GM23338 (cell line): ENCODE measurements around the gene RXRB. TPM values are rescaled to one million over a fixed set of nuclear protein-coding genes. Genes with fewer than 3 reads are reported as not detected.

Experiments used
- ATAC-seq: fragments of 200-7000 bp; cut with Tn5 transposase; 3 replicates; pipeline ENCODE4 v1.9.1; 2020
- DNase-seq: peaks from one replicate; pipeline ENCODE4 v3.0.0-alpha.2; 2015; ENCODE audit warnings: low spot score
- H2AFZ ChIP-seq: fragments of 200-600 bp; sonication (generic); 2 replicates; pipeline ENCODE4 v1.8.0; 2016; ENCODE audit warnings: antibody characterized with exemption, mild to moderate bottlenecking, moderate library complexity
- H3F3A ChIP-seq: fragments of 200-600 bp; sonication (generic); replicated peaks from 2 replicates; pipeline ENCODE4 v1.8.0; 2017; ENCODE audit warnings: antibody characterized with exemption, mixed run types, low read depth
- H3K27ac ChIP-seq: fragments of 200-600 bp; sonication (generic); 2 replicates; pipeline ENCODE4 v1.6.1; 2016; ENCODE audit warnings: low read depth
- H3K27me3 ChIP-seq: fragments of 200-600 bp; sonication (generic); 2 replicates; pipeline ENCODE4 v1.8.0; 2016; ENCODE audit warnings: mild to moderate bottlenecking, mixed run types, moderate library complexity; ENCODE audit not compliant: insufficient read depth
- H3K36me3 ChIP-seq: fragments of 200-600 bp; sonication (generic); 2 replicates; pipeline ENCODE4 v1.8.0; 2016; ENCODE audit warnings: mild to moderate bottlenecking; ENCODE audit not compliant: insufficient read depth
- H3K4me1 ChIP-seq: fragments of 200-600 bp; sonication (generic); 2 replicates; pipeline ENCODE4 v1.8.0; 2016; ENCODE audit warnings: mild to moderate bottlenecking, moderate library complexity; ENCODE audit not compliant: insufficient read depth
- H3K4me2 ChIP-seq: fragments of 200-600 bp; sonication (generic); 2 replicates; pipeline ENCODE4 v1.7.1; 2017; ENCODE audit warnings: mixed run types
- H3K4me3 ChIP-seq: fragments of 200-600 bp; sonication (generic); 2 replicates; pipeline ENCODE4 v1.6.1; 2016; ENCODE audit warnings: mixed run types
- H3K79me2 ChIP-seq: fragments of 200-600 bp; sonication (generic); replicated peaks from 2 replicates; pipeline ENCODE4 v1.8.0; 2017; ENCODE audit warnings: mild to moderate bottlenecking; ENCODE audit not compliant: insufficient read depth
- H3K9me2 ChIP-seq: fragments of 200-600 bp; sonication (generic); 2 replicates; pipeline ENCODE4 v1.8.0; 2017; ENCODE audit not compliant: insufficient read depth
- H4K20me1 ChIP-seq: fragments of 200-600 bp; sonication (generic); replicated peaks from 2 replicates; pipeline ENCODE4 v1.8.0; 2017; ENCODE audit warnings: mild to moderate bottlenecking; ENCODE audit not compliant: insufficient read depth
- H3K27ac Mint-ChIP-seq: 2 replicates; pipeline ENCODE4 v1.8.0; 2020; ENCODE audit warnings: inconsistent platforms, mild to moderate bottlenecking, moderate library complexity, mixed read lengths
- H3K27me3 Mint-ChIP-seq: 3 replicates; pipeline ENCODE4 v1.8.0; 2022; ENCODE audit warnings: low read depth, mild to moderate bottlenecking, moderate library complexity, mixed read lengths, inconsistent platforms; ENCODE audit not compliant: insufficient read depth, poor library complexity
- H3K36me3 Mint-ChIP-seq: 3 replicates; pipeline ENCODE4 v1.8.0; 2021; ENCODE audit warnings: low read depth, mild to moderate bottlenecking, inconsistent platforms, moderate library complexity, mixed read lengths
- H3K4me1 Mint-ChIP-seq: 3 replicates; pipeline ENCODE4 v1.8.0; 2020; ENCODE audit warnings: mild to moderate bottlenecking, inconsistent platforms, mixed read lengths
- H3K4me3 Mint-ChIP-seq: 3 replicates; pipeline ENCODE4 v1.8.0; 2021; ENCODE audit warnings: moderate library complexity, mild to moderate bottlenecking, inconsistent platforms, mixed read lengths
- H3K9me3 Mint-ChIP-seq: 3 replicates; pipeline ENCODE4 v1.8.0; 2020; ENCODE audit warnings: moderate library complexity, mild to moderate bottlenecking, inconsistent platforms, mixed read lengths
- ETS1 ChIP-seq: IDR thresholded peaks from 2 replicates; pipeline ENCODE4 v1.6.1; 2016; ENCODE audit warnings: antibody characterized with exemption
- EZH2phosphoT487 ChIP-seq: fragments of 200-600 bp; sonication (generic); IDR thresholded peaks from one replicate; pipeline ENCODE4 v1.8.1; 2018; ENCODE audit warnings: antibody characterized with exemption; ENCODE audit not compliant: unreplicated experiment
- JUNB ChIP-seq: IDR thresholded peaks from one replicate; pipeline ENCODE4 v1.6.1; 2016; ENCODE audit warnings: antibody characterized with exemption; ENCODE audit not compliant: unreplicated experiment
- NANOG ChIP-seq: IDR thresholded peaks from 2 replicates; pipeline ENCODE4 v1.6.1; 2016; ENCODE audit warnings: antibody characterized with exemption, borderline replicate concordance
- POLR2AphosphoS5 ChIP-seq: IDR thresholded peaks from 2 replicates; pipeline ENCODE4 v1.6.1; 2016; ENCODE audit warnings: antibody characterized with exemption, low read depth
- STAT1 ChIP-seq: IDR thresholded peaks from one replicate; pipeline ENCODE4 v1.6.1; 2016; ENCODE audit warnings: antibody characterized with exemption; ENCODE audit not compliant: unreplicated experiment
- ZNF331 ChIP-seq: fragments of 250-450 bp; sonication (Bioruptor Pico); IDR thresholded peaks from 2 replicates; pipeline ENCODE4 v1.5.0; 2020; ENCODE audit warnings: low read depth, mild to moderate bottlenecking, moderate library complexity
- polyA plus RNA-seq: library from polyadenylated mRNA; unstranded; fragments of >200 nt; fragmentation: Nextera tagmentation; extraction: Ambion mirVana; gene quantifications from 2 replicates; pipeline ENCODE4 v1.2.1, GENCODE V29; 2016
- total RNA-seq: library from RNA; depleted of rRNA; stranded (reverse); fragments of >200 nt; shearing (Covaris generic); gene quantifications from 2 replicates; pipeline ENCODE4 v1.2.3, GENCODE V29; 2014
- TF ChIP-seq, protein P1 (sequence below): fragments of 250-450 bp; sonication (Bioruptor Pico); IDR thresholded peaks from 2 replicates; pipeline ENCODE4 v1.5.0; 2020; ENCODE audit warnings: mild to moderate bottlenecking, moderate library complexity
- TF ChIP-seq, protein P2 (sequence below): IDR thresholded peaks from one replicate; pipeline ENCODE4 v1.6.1; 2018; ENCODE audit warnings: antibody characterized with exemption; ENCODE audit not compliant: unreplicated experiment

RXRB gene
- total and polyA plus RNA-seq, 2 experiments from 2014 or later, result 6.9 to 11.6 TPM

- peaks cover 9% of the 10 kb centered on the region; the same call in 2 of the 3 replicates for H3K4me1 Mint-ChIP-seq
- H3K9me2 ChIP-seq, result no peaks in the 10 kb centered on the region
- H3K27me3 ChIP-seq, result no peaks in the 10 kb centered on the region
- ATAC-seq (no peak), DNase-seq (no peak)
- H3F3A ChIP-seq, result no peaks in the 10 kb centered on the region
- no peak overlapping the region for H3K4me3 Mint-ChIP-seq
- no peak overlapping the region for H3K4me3 ChIP-seq
- H2AFZ ChIP-seq, result no peak overlapping the region
- H4K20me1 ChIP-seq, result no peaks in the 10 kb centered on the region
- H3K79me2 ChIP-seq, result no peaks in the 10 kb centered on the region
- H3K27ac ChIP-seq, result no peak overlapping the region
- H3K27ac Mint-ChIP-seq, result no peak overlapping the region
- no peaks in the 10 kb centered on the region; the same call in 1 of the 3 replicates for H3K9me3 Mint-ChIP-seq
- no peaks in the 10 kb centered on the region; the same call in 1 of the 2 replicates for H3K4me1 ChIP-seq
- H3K36me3 ChIP-seq, result no peaks in the 10 kb centered on the region
- no peaks in the 10 kb centered on the region for H3K36me3 Mint-ChIP-seq
- no peak overlapping the region for H3K4me2 ChIP-seq
- peaks cover 10% of the 10 kb centered on the region for H3K27me3 Mint-ChIP-seq
- TF ChIP-seq STAT1 (no peak), EZH2phosphoT487 (no peak), ETS1 (no peak), POLR2AphosphoS5 (no peak)
- TF ChIP-seq, protein P1, sequence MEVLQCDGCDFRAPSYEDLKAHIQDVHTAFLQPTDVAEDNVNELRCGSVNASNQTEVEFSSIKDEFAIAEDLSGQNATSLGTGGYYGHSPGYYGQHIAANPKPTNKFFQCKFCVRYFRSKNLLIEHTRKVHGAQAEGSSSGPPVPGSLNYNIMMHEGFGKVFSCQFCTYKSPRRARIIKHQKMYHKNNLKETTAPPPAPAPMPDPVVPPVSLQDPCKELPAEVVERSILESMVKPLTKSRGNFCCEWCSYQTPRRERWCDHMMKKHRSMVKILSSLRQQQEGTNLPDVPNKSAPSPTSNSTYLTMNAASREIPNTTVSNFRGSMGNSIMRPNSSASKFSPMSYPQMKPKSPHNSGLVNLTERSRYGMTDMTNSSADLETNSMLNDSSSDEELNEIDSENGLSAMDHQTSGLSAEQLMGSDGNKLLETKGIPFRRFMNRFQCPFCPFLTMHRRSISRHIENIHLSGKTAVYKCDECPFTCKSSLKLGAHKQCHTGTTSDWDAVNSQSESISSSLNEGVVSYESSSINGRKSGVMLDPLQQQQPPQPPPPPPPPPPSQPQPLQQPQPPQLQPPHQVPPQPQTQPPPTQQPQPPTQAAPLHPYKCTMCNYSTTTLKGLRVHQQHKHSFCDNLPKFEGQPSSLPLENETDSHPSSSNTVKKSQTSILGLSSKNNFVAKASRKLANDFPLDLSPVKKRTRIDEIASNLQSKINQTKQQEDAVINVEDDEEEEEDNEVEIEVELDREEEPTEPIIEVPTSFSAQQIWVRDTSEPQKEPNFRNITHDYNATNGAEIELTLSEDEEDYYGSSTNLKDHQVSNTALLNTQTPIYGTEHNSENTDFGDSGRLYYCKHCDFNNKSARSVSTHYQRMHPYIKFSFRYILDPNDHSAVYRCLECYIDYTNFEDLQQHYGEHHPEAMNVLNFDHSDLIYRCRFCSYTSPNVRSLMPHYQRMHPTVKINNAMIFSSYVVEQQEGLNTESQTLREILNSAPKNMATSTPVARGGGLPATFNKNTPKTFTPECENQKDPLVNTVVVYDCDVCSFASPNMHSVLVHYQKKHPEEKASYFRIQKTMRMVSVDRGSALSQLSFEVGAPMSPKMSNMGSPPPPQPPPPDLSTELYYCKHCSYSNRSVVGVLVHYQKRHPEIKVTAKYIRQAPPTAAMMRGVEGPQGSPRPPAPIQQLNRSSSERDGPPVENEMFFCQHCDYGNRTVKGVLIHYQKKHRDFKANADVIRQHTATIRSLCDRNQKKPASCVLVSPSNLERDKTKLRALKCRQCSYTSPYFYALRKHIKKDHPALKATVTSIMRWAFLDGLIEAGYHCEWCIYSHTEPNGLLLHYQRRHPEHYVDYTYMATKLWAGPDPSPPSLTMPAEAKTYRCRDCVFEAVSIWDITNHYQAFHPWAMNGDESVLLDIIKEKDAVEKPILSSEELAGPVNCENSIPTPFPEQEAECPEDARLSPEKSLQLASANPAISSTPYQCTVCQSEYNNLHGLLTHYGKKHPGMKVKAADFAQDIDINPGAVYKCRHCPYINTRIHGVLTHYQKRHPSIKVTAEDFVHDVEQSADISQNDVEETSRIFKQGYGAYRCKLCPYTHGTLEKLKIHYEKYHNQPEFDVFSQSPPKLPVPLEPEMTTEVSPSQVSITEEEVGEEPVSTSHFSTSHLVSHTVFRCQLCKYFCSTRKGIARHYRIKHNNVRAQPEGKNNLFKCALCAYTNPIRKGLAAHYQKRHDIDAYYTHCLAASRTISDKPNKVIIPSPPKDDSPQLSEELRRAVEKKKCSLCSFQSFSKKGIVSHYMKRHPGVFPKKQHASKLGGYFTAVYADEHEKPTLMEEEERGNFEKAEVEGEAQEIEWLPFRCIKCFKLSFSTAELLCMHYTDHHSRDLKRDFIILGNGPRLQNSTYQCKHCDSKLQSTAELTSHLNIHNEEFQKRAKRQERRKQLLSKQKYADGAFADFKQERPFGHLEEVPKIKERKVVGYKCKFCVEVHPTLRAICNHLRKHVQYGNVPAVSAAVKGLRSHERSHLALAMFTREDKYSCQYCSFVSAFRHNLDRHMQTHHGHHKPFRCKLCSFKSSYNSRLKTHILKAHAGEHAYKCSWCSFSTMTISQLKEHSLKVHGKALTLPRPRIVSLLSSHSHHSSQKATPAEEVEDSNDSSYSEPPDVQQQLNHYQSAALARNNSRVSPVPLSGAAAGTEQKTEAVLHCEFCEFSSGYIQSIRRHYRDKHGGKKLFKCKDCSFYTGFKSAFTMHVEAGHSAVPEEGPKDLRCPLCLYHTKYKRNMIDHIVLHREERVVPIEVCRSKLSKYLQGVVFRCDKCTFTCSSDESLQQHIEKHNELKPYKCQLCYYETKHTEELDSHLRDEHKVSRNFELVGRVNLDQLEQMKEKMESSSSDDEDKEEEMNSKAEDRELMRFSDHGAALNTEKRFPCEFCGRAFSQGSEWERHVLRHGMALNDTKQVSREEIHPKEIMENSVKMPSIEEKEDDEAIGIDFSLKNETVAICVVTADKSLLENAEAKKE (CRISPR knock-in tag), result no peak
Measured at GRCh38 chr6:33168639-33169038, 31.8 kb downstream of the RXRB start.

DNA sequence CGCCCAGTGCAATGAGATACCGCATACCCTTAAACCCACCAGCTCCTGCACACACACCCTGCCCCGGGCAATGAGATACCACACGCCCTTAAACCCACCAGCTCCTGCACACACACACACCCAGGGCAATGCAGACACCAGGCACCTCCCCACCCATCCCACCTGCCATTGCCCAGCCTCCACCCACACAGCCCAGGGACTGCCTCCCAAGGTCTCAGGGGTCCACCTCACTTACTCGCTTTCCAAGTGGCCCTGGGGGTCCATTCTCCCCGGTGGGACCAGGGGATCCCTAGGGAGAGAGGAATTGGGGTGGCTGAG, 32.2 kb downstream of the RXRB start:
- Mint-ChIP-seq H3K4me1 (peaks cover 9% of the 10 kb centered on the region; the same call in 2 of the 3 replicates), H3K4me3 (no peak overlapping the region), H3K27me3 (peaks cover 13% of the 10 kb centered on the region), H3K27ac (no peak overlapping the region), H3K9me3 (no peaks in the 10 kb centered on the region; the same call in 1 of the 3 replicates), H3K36me3 (no peaks in the 10 kb centered on the region)
- no peaks in the 10 kb centered on the region for H3K9me2 ChIP-seq
- H3K4me2 ChIP-seq, result no peak overlapping the region
- no peak for ATAC-seq
- no peak overlapping the region for H2AFZ ChIP-seq
- H3K4me1 ChIP-seq, result no peaks in the 10 kb centered on the region; the same call in 1 of the 2 replicates
- H3K4me3 ChIP-seq, result no peak overlapping the region
- no peaks in the 10 kb centered on the region for H3K36me3 ChIP-seq
- H4K20me1 ChIP-seq, result no peaks in the 10 kb centered on the region
- no peaks in the 10 kb centered on the region for H3K79me2 ChIP-seq
- H3F3A ChIP-seq, result no peaks in the 10 kb centered on the region
- H3K27ac ChIP-seq, result no peak overlapping the region
- no peaks in the 10 kb centered on the region for H3K27me3 ChIP-seq
- no peak for DNase-seq
- no peak for TF ChIP-seq JUNB
- no peak for TF ChIP-seq ETS1
- no peak for TF ChIP-seq NANOG
- no peak for TF ChIP-seq POLR2AphosphoS5
- TF ChIP-seq ZNF331 (CRISPR knock-in tag), result no peak
- TF ChIP-seq, protein P2, sequence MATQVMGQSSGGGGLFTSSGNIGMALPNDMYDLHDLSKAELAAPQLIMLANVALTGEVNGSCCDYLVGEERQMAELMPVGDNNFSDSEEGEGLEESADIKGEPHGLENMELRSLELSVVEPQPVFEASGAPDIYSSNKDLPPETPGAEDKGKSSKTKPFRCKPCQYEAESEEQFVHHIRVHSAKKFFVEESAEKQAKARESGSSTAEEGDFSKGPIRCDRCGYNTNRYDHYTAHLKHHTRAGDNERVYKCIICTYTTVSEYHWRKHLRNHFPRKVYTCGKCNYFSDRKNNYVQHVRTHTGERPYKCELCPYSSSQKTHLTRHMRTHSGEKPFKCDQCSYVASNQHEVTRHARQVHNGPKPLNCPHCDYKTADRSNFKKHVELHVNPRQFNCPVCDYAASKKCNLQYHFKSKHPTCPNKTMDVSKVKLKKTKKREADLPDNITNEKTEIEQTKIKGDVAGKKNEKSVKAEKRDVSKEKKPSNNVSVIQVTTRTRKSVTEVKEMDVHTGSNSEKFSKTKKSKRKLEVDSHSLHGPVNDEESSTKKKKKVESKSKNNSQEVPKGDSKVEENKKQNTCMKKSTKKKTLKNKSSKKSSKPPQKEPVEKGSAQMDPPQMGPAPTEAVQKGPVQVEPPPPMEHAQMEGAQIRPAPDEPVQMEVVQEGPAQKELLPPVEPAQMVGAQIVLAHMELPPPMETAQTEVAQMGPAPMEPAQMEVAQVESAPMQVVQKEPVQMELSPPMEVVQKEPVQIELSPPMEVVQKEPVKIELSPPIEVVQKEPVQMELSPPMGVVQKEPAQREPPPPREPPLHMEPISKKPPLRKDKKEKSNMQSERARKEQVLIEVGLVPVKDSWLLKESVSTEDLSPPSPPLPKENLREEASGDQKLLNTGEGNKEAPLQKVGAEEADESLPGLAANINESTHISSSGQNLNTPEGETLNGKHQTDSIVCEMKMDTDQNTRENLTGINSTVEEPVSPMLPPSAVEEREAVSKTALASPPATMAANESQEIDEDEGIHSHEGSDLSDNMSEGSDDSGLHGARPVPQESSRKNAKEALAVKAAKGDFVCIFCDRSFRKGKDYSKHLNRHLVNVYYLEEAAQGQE, result no peak
